PC-9 (cell line): ENCODE measurements around the gene SPDYE4. TPM values are rescaled to one million over a fixed set of nuclear protein-coding genes. Genes with fewer than 3 reads are reported as not detected.

ENCODE experiments used
- BruUV-seq: library from RNA; stranded (reverse); fragments of 400-500 nt; replicated peaks from 2 replicates; lab custom pipeline; 2021; lab: Mats Ljungman, UMichigan
- CTCF ChIA-PET: fragments of 300-600 bp; sonication (Branson Sonifier 250); formaldehyde crosslinking; loops from one replicate; lab custom pipeline; 2022; ENCODE audit warnings: antibody characterized with exemption; lab: Charles Lee
- POLR2A ChIA-PET: fragments of 300-600 bp; sonication (Branson Sonifier 250); formaldehyde crosslinking; loops from one replicate; lab custom pipeline; 2022; ENCODE audit warnings: antibody characterized with exemption; ENCODE audit not compliant: unreplicated experiment; lab: Charles Lee
- DNase-seq, 2 experiments: peaks; one replicate each; pipeline versions ENCODE4 v3.0.0 to v3.0.0-alpha.2; 2015 to 2022; ENCODE audit warnings: mixed read lengths in 1 of 2
- H2AFZ ChIP-seq: fragments of 200-600 bp; sonication (generic); 2 replicates; pipeline ENCODE4 v1.8.1; 2017; ENCODE audit warnings: antibody characterized with exemption
- H3F3A ChIP-seq: fragments of 200-600 bp; sonication (generic); 2 replicates; pipeline ENCODE4 v1.8.1; 2017; ENCODE audit warnings: antibody characterized with exemption, mild to moderate bottlenecking, low read depth; ENCODE audit not compliant: insufficient read depth
- H3K27ac ChIP-seq: fragments of 200-600 bp; sonication (generic); 2 replicates; pipeline ENCODE4 v1.6.1; 2016; ENCODE audit warnings: mixed run types
- H3K27me3 ChIP-seq: fragments of 200-600 bp; sonication (generic); 2 replicates; pipeline ENCODE4 v1.6.1; 2016; ENCODE audit warnings: low read depth, mixed run types; ENCODE audit not compliant: insufficient read depth
- H3K36me3 ChIP-seq: fragments of 200-600 bp; sonication (generic); 2 replicates; pipeline ENCODE4 v1.6.1; 2016; ENCODE audit warnings: low read depth, mixed run types
- H3K4me1 ChIP-seq: fragments of 200-600 bp; sonication (generic); replicated peaks from 2 replicates; pipeline ENCODE4 v1.6.1; 2016; ENCODE audit warnings: mixed run types; ENCODE audit not compliant: insufficient read depth
- H3K4me2 ChIP-seq: fragments of 200-600 bp; sonication (generic); 2 replicates; pipeline ENCODE4 v1.6.1; 2017; ENCODE audit warnings: mixed run types
- H3K4me3 ChIP-seq: fragments of 200-600 bp; sonication (generic); 2 replicates; pipeline ENCODE4 v1.6.1; 2016; ENCODE audit warnings: mixed run types
- H3K79me2 ChIP-seq: fragments of 200-600 bp; sonication (generic); 2 replicates; pipeline ENCODE4 v1.6.1; 2017; ENCODE audit warnings: low read depth, mixed run types
- H3K9me2 ChIP-seq: fragments of 200-600 bp; sonication (generic); 2 replicates; pipeline ENCODE4 v1.8.1; 2017; ENCODE audit warnings: mild to moderate bottlenecking; ENCODE audit not compliant: insufficient read depth
- H3K9me3 ChIP-seq: fragments of 200-600 bp; sonication (generic); 2 replicates; pipeline ENCODE4 v1.8.1; 2016; ENCODE audit warnings: low read depth; ENCODE audit not compliant: insufficient read depth
- H4K20me1 ChIP-seq: fragments of 200-600 bp; sonication (generic); 2 replicates; pipeline ENCODE4 v1.8.1; 2017; ENCODE audit not compliant: insufficient read depth
- EZH2 ChIP-seq: fragments of 200-600 bp; sonication (generic); IDR thresholded peaks from 2 replicates; pipeline ENCODE4 v1.8.0; 2017; ENCODE audit warnings: antibody characterized with exemption, low read depth
- intact Hi-C: fragments of 100-400 bp; cut with micrococcal nuclease; formaldehyde crosslinking; loops from one replicate; pipeline ENCODE4 v1.10.0; 2022; ENCODE audit not compliant: unreplicated experiment
- total RNA-seq: library from RNA; stranded (reverse); gene quantifications from 2 replicates; pipeline ENCODE4 v1.2.3, GENCODE V29; 2021
- TF ChIP-seq, protein P1 (sequence below): fragments of 200-600 bp; sonication (generic); conservative IDR thresholded peaks from 2 replicates; pipeline ENCODE4 v1.6.1; 2017; ENCODE audit warnings: mixed run types, antibody characterized with exemption, mild to moderate bottlenecking, moderate library complexity

SPDYE4 gene
- total RNA-seq, 1 experiment from 2014 or later = not detected

DNA sequence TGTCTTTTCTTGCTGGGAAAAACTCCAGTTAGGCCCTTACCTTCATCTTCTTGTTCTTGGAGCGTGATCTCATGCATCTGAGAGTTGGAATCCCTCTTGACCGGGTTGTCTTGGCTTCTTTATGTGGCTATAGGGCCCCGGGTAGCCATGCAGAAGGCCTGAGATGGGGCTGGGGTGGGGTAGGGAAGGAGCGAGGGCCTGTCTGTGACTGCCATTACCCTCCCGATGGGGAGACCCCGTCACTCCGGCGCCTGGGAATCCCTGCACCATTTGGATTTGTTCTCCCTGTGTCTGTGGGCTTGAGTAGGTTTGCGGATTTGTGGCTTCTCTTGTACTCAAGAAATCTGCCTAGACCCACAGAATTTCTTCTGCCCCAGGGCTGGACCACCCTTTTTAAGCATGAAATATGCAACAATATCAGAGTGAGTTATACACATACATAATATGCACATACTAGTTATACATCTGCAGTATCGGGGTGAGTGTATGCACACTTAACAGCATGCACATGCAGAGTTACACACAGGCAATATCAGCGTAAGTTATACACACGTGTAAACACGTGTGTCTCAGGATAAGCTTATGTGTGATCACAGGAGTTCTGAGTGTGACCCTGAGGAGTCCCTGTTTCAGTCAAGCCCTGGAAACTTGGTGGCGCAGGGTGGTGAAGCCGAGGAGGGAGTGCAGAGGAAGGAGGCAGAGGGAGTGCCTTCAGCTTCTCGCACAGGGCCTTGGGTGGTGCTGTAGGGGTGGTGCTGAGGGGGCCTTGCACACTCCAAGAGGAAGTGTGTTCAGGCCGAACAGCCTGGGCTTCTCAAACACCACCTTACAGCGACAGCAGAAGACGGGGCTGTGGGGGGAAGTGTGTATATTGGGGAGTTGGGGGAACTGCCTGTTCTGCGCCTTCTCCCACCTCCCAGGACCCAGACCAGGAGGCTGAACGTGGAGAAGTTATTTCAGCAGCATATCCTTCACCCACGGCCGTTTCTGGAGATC lies 32.2 kb downstream of the SPDYE4 start:
- CTCF ChIA-PET = no interaction called here
- no peak overlapping the region for H3K4me3 ChIP-seq
- H3K79me2 ChIP-seq = no peaks in the 10 kb centered on the region
- no peak overlapping the region for H3K27ac ChIP-seq
- no peaks in the 10 kb centered on the region for H3K36me3 ChIP-seq
- TF ChIP-seq, protein P1, sequence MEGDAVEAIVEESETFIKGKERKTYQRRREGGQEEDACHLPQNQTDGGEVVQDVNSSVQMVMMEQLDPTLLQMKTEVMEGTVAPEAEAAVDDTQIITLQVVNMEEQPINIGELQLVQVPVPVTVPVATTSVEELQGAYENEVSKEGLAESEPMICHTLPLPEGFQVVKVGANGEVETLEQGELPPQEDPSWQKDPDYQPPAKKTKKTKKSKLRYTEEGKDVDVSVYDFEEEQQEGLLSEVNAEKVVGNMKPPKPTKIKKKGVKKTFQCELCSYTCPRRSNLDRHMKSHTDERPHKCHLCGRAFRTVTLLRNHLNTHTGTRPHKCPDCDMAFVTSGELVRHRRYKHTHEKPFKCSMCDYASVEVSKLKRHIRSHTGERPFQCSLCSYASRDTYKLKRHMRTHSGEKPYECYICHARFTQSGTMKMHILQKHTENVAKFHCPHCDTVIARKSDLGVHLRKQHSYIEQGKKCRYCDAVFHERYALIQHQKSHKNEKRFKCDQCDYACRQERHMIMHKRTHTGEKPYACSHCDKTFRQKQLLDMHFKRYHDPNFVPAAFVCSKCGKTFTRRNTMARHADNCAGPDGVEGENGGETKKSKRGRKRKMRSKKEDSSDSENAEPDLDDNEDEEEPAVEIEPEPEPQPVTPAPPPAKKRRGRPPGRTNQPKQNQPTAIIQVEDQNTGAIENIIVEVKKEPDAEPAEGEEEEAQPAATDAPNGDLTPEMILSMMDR = no peak
- TF ChIP-seq EZH2 = no peak
- H4K20me1 ChIP-seq = no peaks in the 10 kb centered on the region
- BruUV-seq = no TSS peak
- H3K4me1 ChIP-seq = no peaks in the 10 kb centered on the region
- H3K9me3 ChIP-seq = no peaks in the 10 kb centered on the region
- H3K9me2 ChIP-seq = no peaks in the 10 kb centered on the region
- no peaks in the 10 kb centered on the region for H3F3A ChIP-seq
- DNase-seq = no peak
- H2AFZ ChIP-seq = no peak overlapping the region
- intact Hi-C loops = no loop called here
- H3K27me3 ChIP-seq = peaks cover 37% of the 10 kb centered on the region
- POLR2A ChIA-PET = no interaction called here
- H3K4me2 ChIP-seq = no peak overlapping the region

DNA sequence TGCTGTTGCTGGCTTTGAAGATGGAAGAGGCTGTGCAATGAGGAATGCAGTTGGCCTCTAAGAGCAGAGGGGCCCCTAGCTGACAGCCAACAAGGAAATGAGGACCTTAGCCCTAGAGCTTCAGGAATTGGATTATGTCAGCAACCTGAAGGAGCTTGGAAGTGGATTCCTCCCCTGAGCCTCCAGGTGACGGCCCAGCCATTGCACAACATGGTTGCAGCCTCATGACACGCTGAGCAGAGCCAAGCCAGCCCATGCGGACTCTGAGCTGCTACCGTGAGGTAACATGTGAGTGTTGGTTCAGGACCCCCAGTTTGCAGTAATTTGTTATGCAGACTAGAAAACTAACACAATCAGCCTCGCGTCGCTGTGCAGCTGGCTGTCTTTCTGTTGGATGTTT lies 33.9 kb downstream of the SPDYE4 start:
- Histone ChIP-seq H3K4me3 (no peak overlapping the region), H3K9me2 (no peaks in the 10 kb centered on the region), H3K4me1 (no peaks in the 10 kb centered on the region), H3K9me3 (no peaks in the 10 kb centered on the region), H3K27ac (no peak overlapping the region), H3K27me3 (peaks cover 40% of the 10 kb centered on the region), H3K36me3 (no peaks in the 10 kb centered on the region), H2AFZ (no peak overlapping the region), H3K4me2 (no peak overlapping the region), H4K20me1 (no peaks in the 10 kb centered on the region), H3K79me2 (no peaks in the 10 kb centered on the region), H3F3A (no peaks in the 10 kb centered on the region)
- no TSS peak for BruUV-seq
- ChIA-PET POLR2A (no interaction called here), CTCF (no interaction called here)
- intact Hi-C loops = no loop called here
- TF ChIP-seq, protein P1 = no peak
- TF ChIP-seq EZH2 = no peak
- DNase-seq = no peak

DNA sequence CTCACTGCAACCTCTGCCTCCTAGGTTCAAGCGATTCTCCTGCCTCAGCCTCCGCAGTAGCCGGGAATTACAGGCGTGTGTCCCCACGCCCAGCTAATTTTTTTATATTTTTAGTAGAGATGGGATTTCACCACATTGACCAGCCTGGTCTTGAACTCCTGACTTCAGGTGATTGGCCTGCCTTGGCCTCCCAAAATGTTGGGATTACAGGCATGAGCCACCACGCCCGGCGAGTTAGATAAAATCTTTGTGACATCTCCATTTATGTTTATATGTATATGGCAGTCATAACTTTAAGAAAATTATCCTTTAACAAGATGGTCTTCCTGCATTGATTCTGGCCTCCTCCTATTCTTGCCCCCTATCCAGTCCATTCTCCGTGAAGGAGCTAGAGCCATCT lies 37.8 kb downstream of the SPDYE4 start:
- Histone ChIP-seq H3F3A (no peaks in the 10 kb centered on the region), H3K79me2 (no peaks in the 10 kb centered on the region), H3K4me1 (no peaks in the 10 kb centered on the region), H3K4me3 (no peak overlapping the region), H3K4me2 (no peak overlapping the region), H3K27me3 (peaks cover 42% of the 10 kb centered on the region), H4K20me1 (no peaks in the 10 kb centered on the region), H3K36me3 (no peaks in the 10 kb centered on the region), H3K27ac (no peak overlapping the region), H2AFZ (no peak overlapping the region), H3K9me3 (no peaks in the 10 kb centered on the region), H3K9me2 (no peaks in the 10 kb centered on the region)
- ChIA-PET POLR2A (no interaction called here), CTCF (no interaction called here)
- no peak for DNase-seq
- TF ChIP-seq, protein P1 = no peak
- no peak for TF ChIP-seq EZH2
- intact Hi-C loops = no loop called here
- BruUV-seq = no TSS peak
